Uterus (tissue), 2 donors: Measurements from ENCODE around the gene EYA3.

Experiments used
- CTCF ChIP-seq, 4 experiments: fragments of 200-600 bp in 2 of 4; fragments of 450-650 bp in 2 of 4; sonication (generic) in 2 of 4; IDR thresholded peaks; one replicate each; pipeline ENCODE4 v1.5.1; 2016 to 2019; ENCODE audit warnings: antibody characterized with exemption in 4 of 4, mild to moderate bottlenecking in 2 of 4, moderate library complexity in 1 of 4
- POLR2A ChIP-seq, 2 donors: fragments of 450-650 bp; IDR thresholded peaks; one replicate each; pipeline ENCODE4 v1.6.1; 2016; ENCODE audit warnings: antibody characterized with exemption in 2 of 2, mild to moderate bottlenecking in 1 of 2, moderate library complexity in 1 of 2

GRCh38 chr1:28032281-28032680 is 56.1 kb downstream of the EYA3 start:
- no peak for TF ChIP-seq CTCF (IDR thresholded peaks at IDR 0.05)
- TF ChIP-seq POLR2A (IDR thresholded peaks at IDR 0.05): no peak
